Measurements from ENCODE around the gene CEP85. TPM values are rescaled to one million over a fixed set of nuclear protein-coding genes. Genes with fewer than 3 reads are reported as not detected.

Gene CEP85
- total and polyA plus RNA-seq, 2 of the 13 experiments (the other 11 are each of a cell fraction or from before 2014, with no cell fraction given): 16.1 to 26.7 TPM

GRCh38 chr1:26225033-26225831 is 8.8 kb upstream of the CEP85 start (continued):
- peak; percentile 36; the same call in 1 of the 2 replicates for TF ChIP-seq ZNF512B (CRISPR knock-in tag; IDR thresholded peaks at IDR 0.05; ENCODE audit: borderline replicate concordance)
- no peak for TF ChIP-seq ZNF484 (CRISPR knock-in tag; IDR thresholded peaks at IDR 0.05; ENCODE audit: borderline replicate concordance, low read depth)
- peak; percentile 42 for TF ChIP-seq PHF20 (CRISPR knock-in tag; IDR thresholded peaks at IDR 0.05)
- peak; percentile 42; the same call in 1 of the 2 replicates for TF ChIP-seq ZNF563 (CRISPR knock-in tag; IDR thresholded peaks at IDR 0.05)
- peak; percentile 82; the same call in 1 of the 2 replicates for TF ChIP-seq SKIL (CRISPR knock-in tag; IDR thresholded peaks at IDR 0.05; ENCODE audit: borderline replicate concordance)
- TF ChIP-seq, protein P1, sequence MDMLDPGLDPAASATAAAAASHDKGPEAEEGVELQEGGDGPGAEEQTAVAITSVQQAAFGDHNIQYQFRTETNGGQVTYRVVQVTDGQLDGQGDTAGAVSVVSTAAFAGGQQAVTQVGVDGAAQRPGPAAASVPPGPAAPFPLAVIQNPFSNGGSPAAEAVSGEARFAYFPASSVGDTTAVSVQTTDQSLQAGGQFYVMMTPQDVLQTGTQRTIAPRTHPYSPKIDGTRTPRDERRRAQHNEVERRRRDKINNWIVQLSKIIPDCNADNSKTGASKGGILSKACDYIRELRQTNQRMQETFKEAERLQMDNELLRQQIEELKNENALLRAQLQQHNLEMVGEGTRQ (IDR thresholded peaks at IDR 0.05; ENCODE audit: low read depth, low read length): no peak
- TF ChIP-seq, protein P1 (CRISPR knock-in tag; IDR thresholded peaks at IDR 0.05; ENCODE audit: borderline replicate concordance): no peak
- TF ChIP-seq U2AF2 (IDR thresholded peaks at IDR 0.05; ENCODE audit: low read depth, low read length): no peak
- TF ChIP-seq DRAP1 (CRISPR knock-in tag; IDR thresholded peaks at IDR 0.05): peak; percentile 75
- peak; percentile 69 to 82 for TF ChIP-seq POLR2A (IDR thresholded peaks at IDR 0.05; ENCODE audit: insufficient read depth in 1 of 2, low read depth in 2 of 2, low read length in 2 of 2)
- TF ChIP-seq CSRNP2 (CRISPR knock-in tag; conservative IDR thresholded peaks at IDR 0.05; ENCODE audit: low read depth): 0 out of 2 replicates have a peak, but pooled peaks have one; percentile 42
- peak; percentile 80 for TF ChIP-seq RARA (CRISPR knock-in tag; IDR thresholded peaks at IDR 0.05)
- TF ChIP-seq GLI4 (CRISPR knock-in tag; IDR thresholded peaks at IDR 0.05; ENCODE audit: borderline replicate concordance): peak; percentile 45; the same call in 1 of the 2 replicates
- TF ChIP-seq, protein P2, sequence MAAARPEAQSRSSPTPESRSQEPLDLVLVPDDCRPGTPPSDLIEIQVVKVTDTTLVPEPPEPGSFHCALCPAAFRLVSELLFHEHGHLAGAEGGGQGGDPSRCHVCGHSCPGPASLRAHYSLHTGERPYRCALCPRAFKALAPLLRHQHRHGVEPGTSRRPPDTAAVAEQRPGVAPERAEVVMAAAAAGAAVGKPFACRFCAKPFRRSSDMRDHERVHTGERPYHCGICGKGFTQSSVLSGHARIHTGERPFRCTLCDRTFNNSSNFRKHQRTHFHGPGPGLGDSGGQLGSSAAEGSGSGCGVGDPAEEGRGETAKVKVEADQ (CRISPR knock-in tag; IDR thresholded peaks at IDR 0.05; ENCODE audit: borderline replicate concordance): peak; percentile 66; the same call in 1 of the 2 replicates
- TF ChIP-seq CENPT (CRISPR knock-in tag; IDR thresholded peaks at IDR 0.05; ENCODE audit: low read depth): no peak
- TF ChIP-seq NR2C2 (CRISPR knock-in tag; IDR thresholded peaks at IDR 0.05; ENCODE audit: borderline replicate concordance): peak; percentile 88
- no peak for TF ChIP-seq ZNF556 (CRISPR knock-in tag; IDR thresholded peaks at IDR 0.05; ENCODE audit: borderline replicate concordance)
- 0 out of 2 replicates have a peak, but pooled peaks have one; percentile 28 for TF ChIP-seq FOXO1 (CRISPR knock-in tag; IDR thresholded peaks at IDR 0.05)

Measured in HepG2 (cell line).